Mammary epithelial cell (primary cell): ENCODE data around the gene CORO2A.

Source experiments
- EZH2 ChIP-seq: IDR thresholded peaks from 2 replicates; pipeline ENCODE4 v1.6.1; 2012; ENCODE audit warnings: low read length, inconsistent platforms, borderline replicate concordance
- TF ChIP-seq, protein P1 (sequence below), 2 donors: IDR thresholded peaks in 1 of 2; conservative IDR thresholded peaks in 1 of 2; 2 replicates each; pipeline ENCODE4 v1.5.1; 2011 to 2012; ENCODE audit warnings: inconsistent platforms in 2 of 2, low read length in 2 of 2, mild to moderate bottlenecking in 2 of 2, control low read depth in 1 of 2, low read depth in 1 of 2; ENCODE audit not compliant: insufficient read depth in 1 of 2; ENCODE audit errors: extremely low read depth in 1 of 2

DNA sequence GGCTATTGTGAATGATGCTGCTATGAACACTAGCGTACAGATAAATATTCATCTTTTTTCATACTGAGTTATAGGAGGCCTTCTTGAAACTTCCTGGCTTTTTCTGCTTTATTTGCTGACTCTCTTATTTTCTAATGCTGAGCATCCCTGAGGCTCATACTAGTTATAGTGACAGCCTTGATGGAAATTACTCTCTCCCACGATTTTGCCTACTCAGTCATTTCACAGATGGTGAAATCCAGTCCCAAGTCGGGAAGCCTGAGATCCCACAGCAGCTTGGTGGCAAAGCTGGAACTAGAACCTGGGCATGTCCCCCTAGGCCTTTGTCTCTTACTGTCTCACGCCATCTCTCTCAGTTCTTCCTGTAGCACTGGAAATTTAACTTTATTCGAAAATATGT, 113.5 kb downstream of the CORO2A start:
- TF ChIP-seq, protein P1, sequence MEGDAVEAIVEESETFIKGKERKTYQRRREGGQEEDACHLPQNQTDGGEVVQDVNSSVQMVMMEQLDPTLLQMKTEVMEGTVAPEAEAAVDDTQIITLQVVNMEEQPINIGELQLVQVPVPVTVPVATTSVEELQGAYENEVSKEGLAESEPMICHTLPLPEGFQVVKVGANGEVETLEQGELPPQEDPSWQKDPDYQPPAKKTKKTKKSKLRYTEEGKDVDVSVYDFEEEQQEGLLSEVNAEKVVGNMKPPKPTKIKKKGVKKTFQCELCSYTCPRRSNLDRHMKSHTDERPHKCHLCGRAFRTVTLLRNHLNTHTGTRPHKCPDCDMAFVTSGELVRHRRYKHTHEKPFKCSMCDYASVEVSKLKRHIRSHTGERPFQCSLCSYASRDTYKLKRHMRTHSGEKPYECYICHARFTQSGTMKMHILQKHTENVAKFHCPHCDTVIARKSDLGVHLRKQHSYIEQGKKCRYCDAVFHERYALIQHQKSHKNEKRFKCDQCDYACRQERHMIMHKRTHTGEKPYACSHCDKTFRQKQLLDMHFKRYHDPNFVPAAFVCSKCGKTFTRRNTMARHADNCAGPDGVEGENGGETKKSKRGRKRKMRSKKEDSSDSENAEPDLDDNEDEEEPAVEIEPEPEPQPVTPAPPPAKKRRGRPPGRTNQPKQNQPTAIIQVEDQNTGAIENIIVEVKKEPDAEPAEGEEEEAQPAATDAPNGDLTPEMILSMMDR (conservative IDR thresholded peaks at IDR 0.05 in 1 of 2, IDR thresholded peaks at IDR 0.05 in 1 of 2; ENCODE audit: extremely low read depth in 1 of 2, insufficient read depth in 1 of 2, low read depth in 1 of 2, low read length in 2 of 2), result no peak
- no peak for TF ChIP-seq EZH2
